NCI-H2029 (cell line): Measurements from ENCODE around the gene DBH.
A peak's percentile ranks its signal among the peaks of the same experiment; 100 is the strongest.

Experiments used
- DNase-seq: peaks from one replicate; lab custom pipeline; 2025; lab: John Stamatoyannopoulos, UW

Gene DBH

DNA sequence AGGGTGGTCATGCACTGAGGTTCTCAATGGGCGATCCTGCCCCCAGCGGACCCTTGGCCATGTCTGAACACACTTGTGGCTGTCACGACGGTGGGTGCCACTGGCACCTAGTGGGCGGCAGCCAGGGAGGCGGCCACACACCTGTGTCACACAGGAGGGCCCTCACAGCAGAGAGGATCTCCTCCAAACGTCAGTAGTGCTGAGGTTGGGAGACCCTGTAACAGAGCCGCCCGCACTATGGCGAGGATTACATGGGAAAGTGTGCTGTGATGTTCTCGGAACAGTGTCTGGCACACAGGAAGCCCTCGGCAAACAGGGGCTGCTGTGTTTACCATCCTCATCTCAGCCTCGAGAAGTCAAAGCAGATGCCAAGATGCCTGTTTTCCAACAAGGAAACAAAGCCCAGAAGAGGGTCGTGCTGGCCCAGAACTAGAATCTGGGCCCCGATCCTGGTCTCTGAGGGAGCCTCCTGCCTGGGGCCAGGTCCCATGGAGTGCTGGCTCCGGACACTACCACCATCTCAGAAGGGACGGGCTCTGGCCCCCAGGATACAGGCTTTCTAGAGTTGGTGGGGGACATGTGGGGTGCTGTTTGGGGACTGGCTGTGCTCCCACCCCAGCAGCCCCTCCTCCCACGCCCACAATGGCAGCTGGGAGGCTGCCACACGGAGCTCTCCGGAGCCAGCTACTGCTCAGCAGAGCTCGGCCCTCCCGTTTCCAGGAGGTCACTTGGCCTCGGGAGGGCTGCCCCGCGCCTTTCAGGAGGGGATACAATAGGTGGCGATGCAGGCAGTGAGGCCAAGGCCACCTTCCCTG lies 48.2 kb downstream of the DBH start:
- no peak for DNase-seq

- DNase-seq: no peak
Observed at GRCh38 chr9:133684936-133685361, 48.8 kb downstream of the DBH start.

DNA sequence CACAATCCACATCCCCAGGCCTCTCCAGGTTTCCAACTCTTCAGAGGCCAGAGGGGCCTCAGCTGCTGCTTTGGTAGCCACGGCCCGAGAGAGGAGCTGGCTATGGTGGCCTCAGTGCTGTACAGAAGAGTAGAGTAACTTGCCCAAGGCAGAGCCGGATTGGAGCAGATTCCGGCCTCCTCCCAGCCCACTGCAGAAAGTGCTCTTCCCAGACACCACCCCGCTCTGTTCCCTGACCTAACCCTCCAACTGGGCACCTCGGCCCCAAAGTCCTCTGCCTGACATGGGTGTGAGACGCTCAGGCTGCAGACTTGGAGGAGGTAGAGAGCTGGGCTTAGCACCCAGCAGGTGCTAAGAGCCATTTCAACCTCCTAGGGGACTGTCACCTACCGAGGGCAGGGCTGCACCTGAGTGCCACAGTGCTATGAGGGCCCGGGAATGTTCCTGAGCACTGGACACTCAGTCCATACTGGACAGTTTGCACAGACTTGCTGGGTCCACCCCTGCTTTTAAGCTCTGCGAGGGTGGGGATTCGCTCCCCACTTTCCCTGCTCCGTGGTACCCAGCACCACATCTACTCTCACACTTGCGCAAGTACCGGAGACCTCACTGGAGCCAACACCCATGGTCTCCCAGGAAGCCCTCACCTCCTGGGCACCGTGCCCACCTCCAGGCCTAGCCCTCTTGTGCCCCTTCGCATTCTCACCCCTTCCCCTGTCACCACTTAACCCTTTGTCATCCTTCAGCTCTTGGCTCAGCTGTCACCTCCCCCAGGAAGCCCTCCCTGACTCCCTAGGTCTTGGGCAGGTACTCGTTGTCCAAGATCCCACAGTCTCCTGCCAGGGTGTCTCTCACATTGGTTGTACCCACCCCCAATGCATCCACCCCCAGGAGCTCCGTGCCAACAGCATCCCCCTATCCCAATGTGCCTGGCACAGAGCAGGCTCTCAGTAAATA lies 49.8 kb downstream of the DBH start:
- DNase-seq: no peak

GRCh38 chr9:133686642-133687575 lies 50.7 kb downstream of the DBH start:
- peak; percentile 59 for DNase-seq

DNA sequence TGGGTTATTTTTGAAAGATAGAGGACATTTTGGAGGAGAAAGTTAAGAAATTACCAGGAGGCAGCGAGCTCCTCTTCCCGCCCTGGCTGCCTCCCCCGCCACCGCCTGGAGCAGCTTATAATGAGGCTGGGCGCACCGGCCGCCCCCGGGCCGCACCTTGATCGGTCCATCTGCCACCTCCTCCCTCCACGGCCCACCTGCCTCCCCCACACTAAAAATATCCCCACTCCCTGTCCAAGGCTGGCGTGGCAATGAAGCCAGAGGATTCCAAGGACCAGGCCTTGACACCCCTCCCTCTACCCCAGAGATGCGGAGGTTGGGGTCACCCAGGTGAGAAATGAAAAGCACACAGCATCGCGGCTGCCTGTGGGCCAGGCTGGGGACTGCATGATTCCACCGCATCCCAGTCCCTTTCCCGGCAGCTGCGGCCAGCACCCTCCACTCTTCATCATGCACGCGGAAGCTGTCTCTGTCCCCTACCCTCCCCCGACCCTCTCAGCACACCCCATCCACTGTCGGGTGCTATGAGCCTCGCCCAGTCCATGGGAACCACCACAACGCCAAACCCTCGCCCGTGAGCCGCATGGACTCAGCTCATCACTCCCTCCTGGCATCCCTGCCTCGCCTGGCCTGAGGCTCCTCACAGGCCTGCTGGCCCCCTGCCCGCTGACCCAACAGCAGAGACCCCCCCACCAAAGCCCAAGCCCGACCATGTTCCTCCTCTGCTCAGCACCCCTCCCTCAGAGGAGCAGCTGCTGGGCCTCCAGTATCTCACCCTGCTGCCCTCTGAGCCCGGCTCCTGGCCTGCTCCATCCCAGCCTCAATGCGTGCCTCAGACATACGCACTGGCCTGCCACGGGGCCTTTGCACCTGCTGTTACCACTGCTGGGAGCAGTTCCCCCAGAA lies 51.9 kb downstream of the DBH start:
- no peak for DNase-seq

DNA sequence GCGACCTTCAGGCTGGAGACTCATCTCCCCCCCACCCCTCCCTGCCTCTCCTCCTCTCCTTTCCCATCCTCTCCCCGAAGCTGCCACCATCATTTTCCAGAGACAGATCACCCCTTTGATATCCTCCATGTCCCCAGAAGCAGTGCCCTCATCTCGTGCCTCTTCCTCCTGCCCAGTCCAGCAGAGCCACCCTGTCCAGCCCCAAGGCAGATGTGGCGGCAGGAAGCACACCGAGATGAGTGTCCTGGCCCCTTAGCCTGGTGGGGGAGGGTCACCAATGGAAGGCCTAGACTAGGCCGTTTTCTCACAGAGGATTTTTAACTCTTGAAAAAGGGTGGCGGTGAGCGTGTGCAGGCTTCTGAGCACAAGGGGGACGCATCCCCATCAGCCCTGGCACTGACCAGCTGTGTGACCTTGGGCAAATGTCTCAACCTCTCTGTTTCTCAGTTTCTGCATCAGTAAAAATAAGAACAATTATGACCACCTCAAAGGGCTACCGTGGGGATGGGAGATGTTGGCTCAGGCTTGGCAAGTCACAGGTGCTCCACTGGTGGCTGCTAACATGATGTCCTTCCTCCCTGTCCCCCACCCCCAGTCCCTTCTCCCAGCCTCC lies 53.1 kb downstream of the DBH start:
- DNase-seq: no peak

- no peak for DNase-seq
Observed at GRCh38 chr9:133690081-133690561, 54.0 kb downstream of the DBH start.

DNA sequence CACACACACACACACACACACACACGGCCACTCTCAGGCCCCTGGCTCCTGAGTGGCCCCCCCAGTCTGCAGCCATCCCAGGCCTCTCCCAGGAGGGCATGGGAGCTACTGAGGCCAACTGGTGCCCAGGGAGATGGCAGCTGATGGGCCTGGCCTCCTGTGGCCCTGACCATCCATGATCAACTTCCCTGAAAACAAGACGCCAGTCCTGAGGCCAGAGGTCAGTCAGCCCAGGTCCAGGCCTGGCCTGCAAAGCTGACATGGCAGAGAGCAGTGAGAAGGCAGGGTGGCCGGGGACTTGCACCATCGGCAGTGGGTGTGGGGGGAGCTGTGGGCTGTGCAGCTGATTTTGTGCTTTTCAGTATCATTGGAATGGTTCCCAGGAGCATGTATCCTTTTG lies 55.0 kb downstream of the DBH start:
- DNase-seq: no peak

- no peak for DNase-seq
Observed at GRCh38 chr9:133691626-133692363, 55.6 kb downstream of the DBH start.

GRCh38 chr9:133692364-133692985 lies 56.3 kb downstream of the DBH start:
- no peak for DNase-seq

GRCh38 chr9:133693116-133693515 lies 57.0 kb downstream of the DBH start:
- DNase-seq: no peak

DNA sequence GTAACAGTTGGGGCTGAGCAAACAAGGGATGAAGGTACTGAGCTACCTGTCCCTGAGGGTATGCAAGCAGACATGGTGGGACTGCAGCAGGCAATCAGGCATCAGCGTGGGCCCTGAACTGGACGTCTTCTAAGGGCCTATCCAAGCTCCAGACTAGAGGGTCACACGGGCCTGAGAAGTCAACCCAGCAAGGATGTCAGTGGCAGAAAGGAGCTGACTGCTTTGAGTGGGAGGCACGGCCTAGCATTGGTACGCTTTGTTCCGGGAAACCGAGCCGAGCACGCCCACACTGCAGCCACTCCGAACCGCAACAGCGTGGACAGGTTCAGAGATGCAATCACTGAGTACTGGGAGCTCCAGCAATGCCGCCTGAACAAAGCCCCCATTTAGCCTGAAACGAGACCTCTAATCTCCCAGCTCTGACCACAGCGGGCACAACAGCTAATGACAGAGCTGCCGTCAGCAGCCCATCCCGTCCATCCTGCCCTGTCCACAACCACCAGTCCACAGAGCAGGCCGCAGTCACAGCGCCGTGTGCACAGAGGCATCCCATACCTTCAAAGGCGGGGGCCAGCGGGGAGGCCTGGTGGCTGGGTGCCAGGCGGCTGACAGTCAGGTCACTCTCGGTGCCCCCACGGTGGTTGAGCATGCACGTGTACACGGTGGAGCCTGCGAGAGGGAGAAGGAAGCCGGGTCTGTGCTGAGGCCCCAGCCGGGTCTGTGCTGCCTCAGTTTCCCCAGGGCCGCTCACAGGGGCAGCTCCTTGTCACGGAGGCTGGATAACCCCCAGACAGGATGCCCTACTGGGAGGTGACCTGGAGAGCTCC lies 57.8 kb downstream of the DBH start:
- no peak for DNase-seq

DNA sequence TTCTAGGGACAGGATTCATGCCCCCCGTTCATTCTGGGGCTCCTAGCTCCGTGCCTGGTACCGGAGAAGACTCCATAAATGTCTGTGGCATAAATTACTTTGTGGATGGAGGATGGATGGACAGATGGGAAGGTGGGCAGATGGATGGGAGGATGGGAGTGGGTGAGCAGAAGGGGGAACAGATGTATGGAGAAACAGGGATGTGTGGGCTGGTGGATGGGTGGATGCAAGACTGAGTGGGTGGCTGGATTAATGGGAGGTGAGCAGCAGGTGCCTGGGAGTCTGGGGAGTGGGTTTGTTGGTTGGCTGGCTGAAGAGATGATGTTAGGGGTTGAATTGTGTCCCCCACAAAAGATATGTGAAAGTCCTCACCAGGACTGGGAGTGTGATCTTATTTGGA lies 58.5 kb downstream of the DBH start:
- DNase-seq: no peak

DNA sequence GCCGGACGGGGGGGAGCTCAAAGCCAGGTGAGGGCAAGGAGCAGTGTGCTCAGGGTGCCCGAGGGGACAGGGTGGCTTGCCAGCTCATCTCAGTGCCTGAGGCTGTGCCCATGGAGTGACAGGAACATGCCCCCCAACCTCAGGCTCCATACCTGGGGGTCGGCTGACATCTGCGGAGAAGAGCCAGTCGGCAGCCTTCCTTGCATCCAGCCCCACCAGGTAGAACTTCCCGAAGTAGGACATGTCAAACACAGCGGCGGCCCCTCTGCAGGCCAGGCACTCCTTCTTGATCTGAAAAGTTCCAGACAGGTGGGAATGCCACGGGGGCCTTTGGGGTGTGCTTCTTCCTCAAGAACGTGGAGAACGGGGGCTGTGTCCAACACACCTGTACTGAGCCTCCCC lies 59.9 kb downstream of the DBH start:
- no peak for DNase-seq

DNA sequence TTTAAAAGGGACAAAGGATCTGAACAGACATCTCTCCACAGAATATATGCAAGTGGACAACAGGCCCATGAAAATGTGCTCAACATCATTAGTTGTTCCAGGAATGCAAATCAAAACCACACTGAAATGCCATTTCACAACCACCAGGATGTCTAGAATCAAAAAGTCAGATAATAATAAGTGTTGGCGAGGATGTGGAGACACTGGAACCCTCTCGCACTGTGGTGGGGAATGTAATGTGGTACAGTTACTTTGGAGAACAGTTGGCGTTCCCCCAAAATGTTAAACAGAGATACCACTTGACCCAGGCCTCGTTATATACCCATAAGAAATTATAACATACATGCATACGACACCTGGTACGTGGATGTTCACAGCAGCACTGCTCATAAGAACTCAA lies 63.4 kb downstream of the DBH start:
- DNase-seq: no peak

DNA sequence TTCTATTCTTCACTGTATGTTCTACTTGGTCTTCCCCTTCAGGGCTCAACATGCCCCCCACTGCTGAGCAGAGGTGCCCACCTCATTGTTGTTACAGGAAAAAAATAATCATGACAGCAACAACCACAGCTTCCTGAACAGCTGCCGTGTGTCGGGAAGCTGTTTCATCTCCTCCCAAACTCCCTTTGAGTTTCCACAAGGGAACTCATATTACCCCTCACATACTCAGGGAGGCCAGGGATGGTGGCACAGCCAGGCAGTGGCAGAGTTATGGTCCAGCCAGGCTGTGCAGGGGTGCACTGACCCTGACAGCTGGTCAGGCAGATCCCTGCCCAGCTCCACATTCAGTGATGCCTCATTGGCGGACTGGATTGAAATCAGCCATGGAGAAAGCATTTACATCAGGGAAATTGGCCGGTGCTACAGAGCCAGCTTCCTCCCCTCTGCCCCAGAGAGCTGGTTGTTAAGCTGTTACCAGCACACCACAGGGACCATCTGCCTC lies 64.7 kb downstream of the DBH start:
- no peak for DNase-seq

DNA sequence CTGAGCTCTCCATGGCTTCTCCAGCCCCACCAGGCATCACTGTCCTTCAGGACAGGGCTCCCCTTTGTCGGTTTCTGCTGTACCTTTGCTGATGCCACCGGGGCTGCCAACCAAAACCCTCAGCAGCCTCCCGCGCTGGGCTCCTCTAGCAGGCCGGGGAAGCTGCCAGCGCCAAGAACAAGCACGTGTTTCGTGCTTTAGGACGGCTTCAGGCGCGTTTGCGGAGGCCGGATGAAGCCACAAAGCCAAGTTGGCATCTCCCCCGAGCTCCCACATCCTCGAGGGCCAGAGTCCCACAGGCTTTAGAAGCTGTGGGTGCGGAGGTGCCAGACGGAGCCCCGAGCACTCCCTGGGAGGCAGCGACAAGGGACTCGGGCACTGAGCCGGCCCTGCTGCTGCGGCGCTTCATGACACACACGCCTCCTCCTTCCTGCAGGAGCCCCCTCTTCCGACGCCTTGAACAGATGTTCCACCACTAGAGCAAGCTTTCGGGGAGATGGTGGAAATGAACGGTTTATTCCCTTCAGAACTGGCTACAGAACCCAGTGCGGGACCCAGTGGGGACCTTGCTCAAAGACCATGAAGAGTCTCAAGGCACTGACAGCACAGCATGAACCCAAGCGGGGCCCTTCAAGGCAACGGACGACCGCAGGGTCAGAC lies 65.3 kb downstream of the DBH start:
- DNase-seq: no peak
